Hematopoietic multipotent progenitor cell treated with erythropoietin and hydrocortisone succinate and interleukin-3 and kit ligand, for 6 days (in vitro differentiated cells): Measurements from ENCODE around the gene TTC28.

Experiments used
- DNase-seq: peaks from one replicate; pipeline ENCODE4 v3.0.0-alpha.2; 2015

TTC28 gene

DNA sequence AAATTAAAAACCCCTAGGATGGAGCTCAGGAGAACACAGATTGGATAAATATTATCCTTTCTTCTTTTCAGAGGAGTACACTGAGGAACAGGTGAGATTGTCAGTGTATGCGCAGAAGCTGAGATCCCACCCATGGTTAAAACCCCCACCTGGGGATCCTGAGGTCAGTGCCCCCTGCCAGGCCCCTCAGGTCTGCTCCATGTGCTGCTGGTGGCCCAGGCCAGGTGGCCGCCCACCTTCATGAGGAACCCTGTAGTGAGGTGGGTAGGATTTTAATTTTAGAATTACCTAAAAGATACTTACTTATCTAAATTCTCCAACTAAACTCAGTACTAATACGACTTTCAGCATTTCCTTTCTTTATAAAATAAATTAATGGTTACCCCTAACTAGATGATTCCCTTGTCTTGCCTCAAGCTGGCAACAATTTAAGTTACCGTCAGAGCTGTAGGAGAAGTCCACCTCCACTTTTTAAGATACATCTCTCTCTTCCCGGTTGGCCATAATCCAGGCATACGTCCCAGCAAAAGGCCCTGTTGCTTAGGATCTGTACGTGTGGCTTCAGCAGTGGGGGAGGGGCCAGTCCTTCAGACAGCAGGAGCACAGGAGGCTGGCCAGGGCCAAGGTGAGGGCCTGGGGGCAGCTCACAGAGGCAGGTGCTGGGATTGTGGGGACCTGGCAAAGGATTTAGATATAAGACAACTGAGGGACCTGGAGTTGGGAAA, 699.1 kb downstream of the TTC28 start:
- no peak for DNase-seq

DNA sequence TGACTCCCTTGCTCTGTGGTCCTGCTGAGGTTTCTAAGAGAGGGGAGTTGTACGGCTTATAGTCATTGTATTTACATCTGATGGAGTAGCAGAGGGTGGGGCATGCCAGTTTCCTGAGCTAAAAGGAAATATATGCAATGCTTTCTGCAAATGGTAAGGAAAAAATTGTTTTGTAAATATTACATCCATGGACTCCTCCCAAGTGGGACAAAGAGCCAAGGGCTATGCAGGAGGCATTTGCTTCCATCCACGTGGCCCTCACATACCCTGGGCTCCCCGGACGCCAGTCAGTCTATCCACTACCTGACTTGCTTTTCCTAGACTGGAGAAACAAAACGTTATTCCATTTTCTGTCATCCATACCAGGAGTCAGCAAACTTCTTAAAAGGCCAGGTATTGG, 700.8 kb downstream of the TTC28 start:
- no peak for DNase-seq

DNA sequence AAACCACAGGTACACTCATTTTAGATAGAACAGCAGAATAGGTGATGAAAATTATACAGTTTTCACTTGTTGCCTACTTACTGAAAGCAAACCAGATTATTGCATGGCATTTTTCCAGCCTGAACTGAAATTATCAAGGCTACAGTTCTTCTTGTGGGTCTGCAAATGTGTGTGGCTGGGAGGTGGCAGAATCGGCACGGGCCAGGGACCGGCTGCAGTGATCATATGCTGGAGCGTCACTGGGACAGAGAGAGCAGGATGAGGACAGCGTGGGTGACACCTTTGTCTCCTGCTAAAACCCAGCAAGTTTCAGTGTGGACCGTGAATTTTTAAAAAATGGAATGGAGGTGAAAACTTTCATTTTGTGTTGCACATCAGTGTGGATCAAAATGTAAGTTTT, 701.3 kb downstream of the TTC28 start:
- no peak for DNase-seq

DNA sequence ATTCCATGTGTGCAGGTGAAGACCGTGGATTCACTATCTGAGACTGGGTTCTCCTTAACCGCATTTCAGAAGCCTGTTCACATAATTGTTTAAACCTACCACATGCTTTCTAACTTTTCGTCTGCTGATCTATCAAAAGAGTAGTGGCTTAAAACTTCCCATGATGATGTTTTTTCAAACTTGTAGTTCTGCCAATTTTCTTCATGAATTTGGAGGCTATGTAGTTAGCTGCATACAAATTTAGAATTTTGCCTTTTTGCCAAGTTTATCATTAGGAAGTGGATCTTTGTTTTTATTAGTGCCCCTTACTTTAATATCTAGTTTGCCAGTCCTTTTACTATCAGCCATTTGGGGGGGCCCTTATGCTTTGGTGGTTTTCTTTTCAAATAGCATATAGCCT, 703.1 kb downstream of the TTC28 start:
- no peak for DNase-seq

DNA sequence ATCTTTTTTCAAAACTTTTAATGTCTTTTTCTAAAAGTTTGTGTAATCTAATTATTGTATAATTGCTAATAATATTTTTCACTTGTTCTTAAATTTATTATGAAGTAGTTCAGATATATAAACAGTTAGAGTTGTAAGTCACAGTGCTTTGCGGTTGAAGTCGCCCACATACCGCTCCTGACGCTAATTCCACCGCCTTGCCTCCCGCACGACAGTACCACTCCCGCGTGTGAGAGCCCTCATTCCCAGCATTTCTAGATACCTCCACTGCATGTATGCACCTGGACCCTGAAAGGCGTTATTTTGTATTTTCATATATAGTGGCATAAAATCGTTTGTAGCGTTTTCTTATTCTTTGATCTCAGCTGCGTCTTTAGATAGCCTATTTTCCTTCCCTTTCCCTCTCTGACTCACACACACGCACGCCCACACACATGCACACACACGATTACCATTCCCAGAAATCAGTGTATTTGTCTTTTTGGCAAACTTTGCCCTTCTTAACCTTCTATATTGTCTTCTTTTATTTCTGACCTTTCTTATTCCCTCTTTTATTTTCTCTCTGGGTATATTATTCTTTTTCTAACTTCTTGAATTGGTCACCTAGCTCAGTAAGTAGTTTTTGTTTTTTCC, 704.1 kb downstream of the TTC28 start:
- no peak for DNase-seq

DNA sequence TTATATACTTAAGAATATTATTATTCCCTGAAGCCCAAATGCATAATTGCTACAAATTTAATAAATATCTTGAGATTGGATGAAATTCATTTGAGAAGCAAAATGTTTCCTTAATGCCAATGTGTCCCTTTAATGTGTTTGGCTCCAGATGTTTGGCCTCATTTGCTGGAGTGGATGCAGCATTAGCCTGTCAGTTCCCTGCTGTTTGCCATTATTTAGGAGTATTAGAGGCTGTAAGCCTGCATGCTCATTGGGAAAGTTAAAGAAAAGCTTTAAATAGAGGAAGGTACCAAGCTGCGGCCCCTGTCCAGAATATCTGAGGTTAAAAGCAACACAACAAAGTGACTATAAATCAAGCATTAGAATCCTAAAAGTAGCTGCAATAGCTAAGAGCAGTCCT, 705.8 kb downstream of the TTC28 start:
- DNase-seq, result no peak

DNA sequence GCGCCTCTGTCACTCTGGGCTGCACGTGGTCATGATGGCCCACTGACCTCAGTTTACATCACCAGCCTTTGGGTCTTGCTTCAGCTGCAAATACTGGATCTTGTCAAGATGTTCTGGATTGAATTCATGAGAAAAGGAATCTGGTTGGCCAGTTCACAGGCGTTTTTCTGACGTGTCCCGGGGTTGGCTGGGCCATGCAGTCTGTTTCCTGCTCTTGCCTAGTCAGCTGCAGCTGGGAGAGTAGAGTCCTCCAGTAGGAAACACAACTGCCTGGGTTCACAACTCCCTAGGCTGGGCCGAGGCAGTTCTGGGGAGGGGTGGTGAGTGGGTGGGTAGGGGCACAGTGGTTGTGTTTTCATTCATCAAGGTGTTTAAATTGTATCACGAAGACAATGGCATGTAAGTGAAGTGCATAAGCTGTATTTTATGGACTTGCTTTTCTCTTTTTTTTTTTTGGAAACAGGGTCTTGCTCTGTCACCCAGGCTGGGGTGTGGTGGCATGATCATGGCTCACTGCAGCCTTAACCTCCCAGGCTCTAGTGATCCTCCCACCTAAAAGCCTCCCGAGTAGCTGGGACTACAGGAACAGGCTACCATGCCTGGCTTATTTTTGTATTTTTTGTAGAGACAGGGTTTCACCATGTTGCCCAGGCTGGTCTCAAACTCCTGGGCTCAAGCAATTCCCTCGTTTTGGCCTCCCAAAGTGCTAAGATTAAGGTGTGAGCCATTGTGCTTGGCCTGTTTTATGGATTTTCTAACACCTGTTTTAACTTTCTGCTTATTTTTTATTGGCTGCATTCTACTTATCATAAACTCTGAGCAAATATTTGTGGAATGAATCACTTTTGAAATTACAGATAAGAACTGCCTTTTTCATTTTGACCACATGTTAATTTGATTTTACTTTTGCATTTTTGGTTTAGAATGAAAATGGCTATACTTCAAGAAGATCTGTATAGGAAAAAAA, 706.6 kb downstream of the TTC28 start:
- DNase-seq, result no peak

DNA sequence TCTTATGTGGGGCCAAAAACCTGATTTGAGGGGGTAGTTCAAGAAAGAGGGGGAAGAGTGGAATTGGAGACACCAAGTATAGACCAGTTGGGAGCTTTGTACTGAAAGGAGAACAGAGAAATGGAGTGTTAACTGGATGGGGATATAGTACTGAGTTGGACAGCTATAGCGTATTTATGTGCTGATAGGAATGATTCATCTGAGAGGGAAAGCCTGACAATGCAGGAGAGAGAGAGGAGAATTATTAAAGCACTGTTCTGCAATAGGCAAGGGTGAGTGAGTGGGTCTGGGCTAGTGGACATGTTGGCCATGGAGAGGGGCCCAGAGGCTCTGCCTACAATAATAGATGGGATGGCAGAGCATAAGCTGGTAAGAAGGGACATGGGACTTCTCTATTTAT, 707.7 kb downstream of the TTC28 start:
- DNase-seq, result no peak

DNA sequence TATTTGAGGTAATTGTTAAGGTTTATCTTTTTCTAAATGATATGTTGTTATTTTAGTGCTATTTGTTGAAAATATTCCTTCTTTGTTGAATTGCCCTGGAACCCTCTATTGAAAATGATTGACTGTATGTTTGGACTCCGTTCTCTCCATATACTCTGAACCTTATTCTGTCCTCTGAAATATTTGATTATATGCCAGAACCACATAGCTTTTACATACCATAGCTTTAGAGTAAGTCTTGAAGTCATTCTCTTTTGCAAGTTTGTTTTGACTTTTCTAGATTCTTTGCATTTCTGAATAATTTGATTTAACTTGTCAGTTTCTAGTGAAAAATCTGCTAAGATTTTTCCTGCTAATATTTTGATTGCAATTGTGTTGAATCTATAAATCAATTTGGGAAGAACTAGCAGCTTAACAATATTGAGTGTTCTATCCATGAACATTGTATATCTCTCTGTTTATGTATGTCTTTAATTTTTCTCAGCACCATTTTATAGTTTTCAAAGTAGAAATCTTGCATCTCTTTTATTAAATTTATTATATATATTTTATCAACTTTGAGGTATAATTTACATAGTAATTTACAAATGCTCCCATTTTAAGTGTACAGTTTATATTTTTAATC, 708.9 kb downstream of the TTC28 start:
- DNase-seq, result no peak

DNA sequence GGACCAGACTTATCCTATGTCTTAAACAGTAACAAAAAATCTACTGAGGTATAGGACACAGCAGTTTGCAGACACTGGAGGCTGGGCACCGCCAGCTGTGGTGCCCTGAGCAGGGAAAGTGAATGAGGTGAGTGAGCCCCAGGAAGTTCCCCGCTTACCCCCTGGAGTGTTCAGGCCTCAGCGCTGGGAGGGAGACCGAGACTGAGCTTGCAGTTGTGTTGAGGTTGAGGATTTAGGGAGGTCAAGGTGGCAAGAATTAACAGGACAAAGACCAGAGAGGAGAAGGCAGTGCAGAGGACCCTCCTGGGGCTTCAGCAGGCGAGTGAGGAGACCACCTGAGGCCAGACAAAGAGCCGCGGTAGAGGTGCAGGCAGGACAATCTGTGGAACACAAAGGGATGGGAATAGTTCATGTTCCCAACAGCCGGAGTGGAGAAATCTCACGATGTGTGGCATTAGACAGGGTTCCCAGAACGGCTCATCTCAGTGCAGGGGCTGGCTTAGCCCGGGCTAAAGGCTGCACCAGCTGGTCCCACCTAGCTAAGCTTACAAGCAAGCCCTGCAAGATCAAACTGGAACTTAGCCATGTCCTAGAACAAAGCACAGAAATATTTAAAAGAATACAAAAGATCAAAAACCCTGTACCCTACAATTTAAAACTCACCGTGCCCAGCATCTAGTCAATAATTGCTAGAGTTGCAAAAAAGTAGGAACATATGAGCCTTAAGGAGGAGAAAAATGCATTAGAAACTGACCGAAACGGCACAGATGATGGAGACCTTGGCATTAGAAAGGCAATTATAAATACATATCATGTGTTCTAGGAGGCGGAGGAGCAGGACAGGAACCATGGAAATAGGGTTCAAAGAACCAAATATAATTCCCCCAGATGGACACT, 713.2 kb downstream of the TTC28 start:
- no peak for DNase-seq

DNA sequence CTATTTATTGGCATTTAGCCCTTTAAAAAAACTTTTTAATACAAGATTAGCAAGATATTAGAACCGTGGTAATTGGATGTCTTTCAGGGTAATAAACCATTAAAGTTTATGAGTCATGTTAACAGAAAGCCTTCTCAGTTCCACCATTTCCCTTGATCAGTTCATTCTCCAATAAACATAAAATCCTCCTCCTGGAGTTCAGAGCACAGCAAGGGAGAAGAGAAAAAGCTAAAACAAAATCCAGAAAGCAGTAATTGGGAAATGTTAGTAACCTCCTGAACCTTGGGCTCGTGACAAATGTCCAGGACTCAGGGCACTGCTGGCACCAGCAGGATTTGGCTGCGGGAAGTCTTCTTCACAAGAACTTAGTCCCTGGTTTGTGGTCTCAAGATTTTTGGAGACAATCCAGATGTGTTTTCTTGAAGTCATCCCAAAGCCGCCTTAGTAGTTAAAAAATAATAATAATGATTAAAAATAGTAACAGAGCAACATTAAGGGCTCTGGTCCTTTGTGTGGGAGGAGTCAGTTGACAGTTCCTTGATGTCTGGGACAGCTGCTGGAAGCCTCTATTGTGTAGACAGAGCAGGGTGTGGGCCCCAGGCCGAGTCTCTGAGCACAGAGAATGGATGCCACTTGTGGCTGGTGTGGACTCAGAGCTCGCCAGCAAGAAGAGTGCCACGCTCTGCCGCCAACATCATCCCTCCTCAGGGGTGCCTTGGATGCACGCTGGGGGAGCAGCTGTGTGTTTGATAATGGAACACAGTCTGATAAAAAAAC, 717.2 kb downstream of the TTC28 start:
- DNase-seq, result peak; percentile 3

DNA sequence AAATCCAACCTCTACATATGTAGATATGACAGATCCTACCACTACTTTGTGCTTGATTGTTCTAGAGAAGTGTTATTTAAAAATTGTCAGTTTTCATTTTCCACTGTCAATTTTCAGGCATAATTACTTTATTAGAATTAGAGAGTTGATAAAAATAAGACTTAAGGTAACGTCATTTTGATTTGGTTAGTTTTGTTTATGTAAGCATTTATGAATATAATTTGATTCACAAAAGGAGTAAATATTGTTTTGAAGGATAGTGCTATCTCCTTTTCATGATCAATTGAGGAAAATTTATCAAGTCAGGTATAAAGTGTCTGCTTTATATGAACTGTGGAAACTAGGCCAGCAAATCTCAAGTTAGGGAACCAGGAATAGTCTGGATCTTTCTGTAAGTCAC, 718.0 kb downstream of the TTC28 start:
- DNase-seq, result no peak

DNA sequence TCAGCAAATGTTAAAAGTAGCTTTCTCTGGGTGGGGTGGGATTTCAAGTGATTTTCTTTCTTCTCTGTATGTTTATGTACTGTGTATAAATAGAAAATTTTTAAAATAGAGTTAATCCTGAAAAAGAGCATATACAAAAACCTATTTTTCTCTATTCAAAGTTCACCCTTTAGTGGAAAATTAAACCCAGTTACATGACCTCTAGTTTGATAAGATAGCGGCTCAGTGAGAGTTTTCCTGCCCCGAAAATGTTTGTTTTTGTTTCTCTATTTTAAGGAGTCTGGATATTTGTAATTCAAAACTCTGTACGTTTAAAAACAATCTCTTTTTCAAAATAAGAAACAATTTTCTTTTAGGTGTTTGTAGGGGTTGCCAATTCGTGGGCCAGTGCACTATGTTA, 718.5 kb downstream of the TTC28 start:
- no peak for DNase-seq

DNA sequence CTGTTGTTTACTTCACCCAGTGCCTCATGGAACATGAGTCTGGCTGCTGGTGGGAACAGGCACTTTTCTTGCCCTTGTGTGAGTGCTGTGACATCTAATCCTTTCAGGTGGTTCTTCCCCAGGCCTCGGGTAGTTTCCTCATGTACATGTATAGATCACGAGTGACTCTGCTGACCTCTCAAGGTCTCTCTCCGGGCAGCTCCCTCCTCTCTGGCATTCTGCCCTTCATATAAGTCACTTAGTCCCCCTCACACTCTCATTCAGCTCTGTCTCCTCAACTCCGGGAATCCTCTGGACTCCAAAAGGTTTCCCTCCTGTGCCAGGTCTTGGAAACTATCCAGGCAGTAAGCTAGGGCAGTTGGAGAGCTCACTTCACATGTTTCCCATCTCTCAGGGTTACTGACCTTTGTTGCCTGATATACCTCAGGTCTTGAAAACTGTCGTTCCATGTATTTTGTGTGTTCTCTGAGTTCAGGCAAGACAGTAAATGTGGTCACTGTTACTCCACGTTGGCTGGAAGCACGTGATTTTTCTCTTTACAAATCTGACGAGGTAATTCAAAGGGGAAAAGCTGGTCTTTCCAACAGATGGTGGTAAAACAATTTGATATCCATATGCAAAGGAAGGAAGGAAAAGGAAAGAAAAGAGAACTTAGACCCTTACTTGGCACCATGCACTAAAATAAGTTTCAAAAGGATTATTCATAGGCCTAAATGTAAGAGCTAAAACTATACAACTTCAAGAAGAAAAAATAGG, 720.1 kb downstream of the TTC28 start:
- DNase-seq, result no peak

DNA sequence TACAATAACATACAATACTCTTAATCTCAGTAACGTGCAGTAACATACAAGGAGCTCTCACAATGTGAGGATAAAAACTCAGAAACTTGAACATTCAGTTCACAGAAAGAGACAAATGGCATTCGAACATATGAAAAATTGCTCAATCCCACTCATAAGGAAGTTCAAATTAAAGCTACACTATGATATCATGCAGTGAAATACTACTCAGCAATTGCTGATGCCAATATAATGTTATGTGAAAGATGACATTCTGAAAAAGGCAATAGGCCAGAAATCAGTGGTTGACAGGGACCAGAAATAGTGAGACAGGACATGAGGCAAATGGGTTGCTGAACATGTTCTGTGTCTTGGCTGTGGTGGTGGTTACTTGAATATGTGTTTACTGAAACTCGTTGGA, 726.9 kb downstream of the TTC28 start:
- DNase-seq, result no peak

DNA sequence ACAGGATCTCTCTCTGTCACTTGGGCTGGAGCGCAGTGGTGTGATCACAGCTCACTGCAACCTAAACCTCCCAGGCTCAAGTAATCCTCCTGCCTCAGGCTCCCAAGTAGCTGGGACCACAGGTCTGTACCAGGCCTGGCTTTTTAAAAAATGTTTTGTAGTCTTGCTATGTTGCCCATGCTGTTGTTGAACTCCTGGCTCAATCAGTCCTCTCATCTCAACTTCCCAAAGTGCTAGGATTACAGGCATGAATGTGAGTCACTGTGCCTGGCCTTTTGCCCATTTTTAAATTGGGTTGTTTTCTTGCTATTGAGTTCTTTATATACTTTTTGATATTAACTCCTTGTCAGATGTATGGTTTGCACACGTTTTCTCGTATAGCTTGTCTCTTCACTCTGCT, 727.5 kb downstream of the TTC28 start:
- DNase-seq, result peak; percentile 33

DNA sequence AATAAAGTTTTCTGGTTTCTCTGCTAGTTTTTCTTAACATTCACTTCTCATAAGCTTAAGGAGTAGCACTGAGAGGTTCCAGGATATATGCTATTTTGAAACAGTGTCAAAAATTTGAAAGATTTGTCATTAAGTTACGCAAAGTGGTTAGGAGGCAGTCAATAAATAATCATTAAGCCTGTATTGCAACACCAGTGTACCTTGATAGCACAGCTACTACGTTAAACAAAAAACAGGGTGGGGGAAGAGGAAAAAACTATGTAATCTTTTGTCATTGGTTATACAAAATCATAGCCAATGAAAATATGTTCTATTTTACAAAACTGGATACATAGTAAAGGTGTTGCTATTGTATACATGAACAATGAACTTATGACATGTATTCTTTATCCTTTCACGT, 730.2 kb downstream of the TTC28 start:
- DNase-seq, result no peak

DNA sequence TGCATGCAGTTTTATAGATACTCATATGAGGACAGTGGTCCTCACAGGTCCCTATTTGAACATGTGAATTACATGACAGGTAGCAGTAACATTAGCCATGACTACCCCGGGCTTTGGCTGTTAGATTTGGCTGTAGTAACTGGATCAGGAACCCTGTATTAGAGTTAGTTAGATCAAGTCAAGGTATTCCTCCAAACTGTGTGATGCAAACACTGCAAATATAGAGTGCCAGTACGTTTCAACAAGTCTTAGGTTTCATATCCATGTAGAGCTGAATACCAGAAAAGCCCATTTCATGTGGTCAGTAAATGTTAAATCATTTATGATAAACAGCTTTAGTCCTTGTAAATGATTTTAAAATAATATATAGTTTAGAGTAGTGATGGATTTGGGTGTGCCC, 731.1 kb downstream of the TTC28 start:
- DNase-seq, result no peak

DNA sequence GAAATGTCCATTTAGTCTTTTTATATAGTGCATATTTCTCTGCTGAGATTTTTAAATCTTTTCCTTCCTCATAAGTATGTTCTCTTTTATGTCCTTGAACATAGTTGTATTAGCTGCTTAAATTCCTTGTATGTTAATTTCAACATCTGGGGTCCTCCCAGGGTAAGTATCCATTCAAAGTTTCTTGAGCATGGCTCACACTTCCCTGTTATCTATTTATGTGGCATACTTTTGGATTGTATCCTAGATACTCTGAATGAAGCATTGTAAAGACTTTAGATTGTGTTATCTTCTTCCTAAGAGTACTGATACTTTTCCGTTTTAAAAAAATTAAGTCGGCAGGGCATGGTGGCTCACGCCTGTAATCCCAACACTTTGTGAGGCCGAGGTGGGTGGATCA, 732.2 kb downstream of the TTC28 start:
- DNase-seq, result no peak

DNA sequence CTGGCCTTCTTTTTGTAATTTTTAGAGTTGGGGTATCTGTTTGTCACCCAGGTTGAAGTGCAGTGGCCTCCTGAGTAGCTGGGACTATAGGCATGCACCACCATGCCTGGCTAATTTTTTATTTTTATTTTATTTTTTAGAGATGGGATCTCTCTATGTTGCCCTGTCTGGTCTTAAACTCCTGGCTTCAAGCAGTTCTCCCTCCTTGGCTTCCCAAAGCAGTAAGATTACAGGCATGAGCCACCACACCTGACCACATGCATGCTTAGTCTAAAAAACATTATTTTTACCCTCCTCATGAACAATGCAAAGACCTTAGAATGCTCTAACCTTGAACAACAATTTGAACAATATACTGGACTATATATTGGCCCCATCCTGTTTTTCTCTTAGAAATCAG, 738.5 kb downstream of the TTC28 start:
- no peak for DNase-seq

DNA sequence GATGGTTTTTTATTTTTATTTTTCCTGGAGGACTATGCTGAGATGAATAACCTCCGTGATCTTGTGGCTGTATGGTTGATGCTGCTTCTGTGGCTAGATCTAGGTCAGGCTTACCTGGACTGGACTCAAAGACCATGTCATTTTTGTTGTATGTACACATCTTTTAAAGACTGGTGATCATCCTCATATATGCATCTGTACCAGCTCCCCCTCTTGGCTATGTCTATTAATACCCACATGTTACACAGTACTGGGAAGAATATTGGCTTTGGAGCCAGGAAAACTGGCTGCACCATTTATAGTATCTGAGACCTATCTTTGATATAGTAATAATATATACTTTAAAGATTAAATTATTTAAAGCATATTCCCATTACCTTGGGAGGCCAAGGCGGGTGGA, 742.2 kb downstream of the TTC28 start:
- peak; percentile 43 for DNase-seq
